HG02884 (cell line): ENCODE data around the gene KCNIP1.

Source experiments
- ATAC-seq: cut with Tn5 transposase; IDR thresholded peaks from one replicate; pipeline ENCODE4 v1.9.1; 2021; ENCODE audit warnings: mild to moderate bottlenecking, moderate library complexity; ENCODE audit not compliant: unreplicated experiment

KCNIP1 gene

GRCh38 chr5:170700503-170700902 is 196.7 kb downstream of the KCNIP1 start:
- no peak for ATAC-seq

- no peak for ATAC-seq
Measured at GRCh38 chr5:170701334-170701733, 197.5 kb downstream of the KCNIP1 start.

GRCh38 chr5:170704417-170705192 is 200.8 kb downstream of the KCNIP1 start:
- no peak for ATAC-seq

DNA sequence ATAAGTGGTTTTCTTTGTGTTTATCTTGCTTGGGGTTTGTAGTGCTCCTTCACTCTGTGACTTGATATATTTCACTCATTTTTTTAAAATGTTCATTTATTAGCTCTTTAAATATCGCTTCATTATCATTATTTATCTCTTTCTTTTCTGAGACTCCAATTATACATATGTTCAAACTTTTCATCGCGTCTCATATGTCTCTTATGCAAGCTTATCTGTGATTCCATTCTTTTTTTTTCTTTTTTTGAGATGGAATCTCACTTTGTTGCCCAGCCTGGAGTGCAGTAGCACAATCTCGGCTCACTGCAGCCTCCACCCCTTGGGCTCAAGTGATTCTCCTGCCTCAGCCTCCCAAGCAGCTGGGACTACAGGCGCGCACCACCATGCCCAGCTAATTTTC is 205.8 kb downstream of the KCNIP1 start:
- ATAC-seq = no peak

- ATAC-seq = no peak
Measured at GRCh38 chr5:170711300-170711699, 207.5 kb downstream of the KCNIP1 start.

DNA sequence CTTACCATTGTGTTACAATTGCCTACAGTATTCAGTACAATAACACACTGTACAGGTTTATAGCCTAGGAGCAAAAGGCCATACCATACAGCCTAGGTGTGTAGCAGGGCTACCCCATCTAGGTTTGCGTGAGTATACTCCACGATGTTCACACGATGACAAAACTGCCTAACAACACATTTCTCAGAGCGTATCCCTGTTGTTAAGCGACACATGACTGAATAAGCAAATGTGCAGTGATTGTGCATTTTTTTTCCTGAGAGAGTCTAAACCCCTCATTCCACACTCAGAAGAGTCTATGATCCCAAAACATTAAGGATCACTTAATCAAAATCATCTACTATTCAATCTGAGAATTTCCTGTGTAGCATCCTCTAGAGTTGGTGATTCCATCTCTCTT is 211.3 kb downstream of the KCNIP1 start:
- ATAC-seq = no peak

- ATAC-seq = no peak
Measured at GRCh38 chr5:170716396-170716795, 212.6 kb downstream of the KCNIP1 start.

DNA sequence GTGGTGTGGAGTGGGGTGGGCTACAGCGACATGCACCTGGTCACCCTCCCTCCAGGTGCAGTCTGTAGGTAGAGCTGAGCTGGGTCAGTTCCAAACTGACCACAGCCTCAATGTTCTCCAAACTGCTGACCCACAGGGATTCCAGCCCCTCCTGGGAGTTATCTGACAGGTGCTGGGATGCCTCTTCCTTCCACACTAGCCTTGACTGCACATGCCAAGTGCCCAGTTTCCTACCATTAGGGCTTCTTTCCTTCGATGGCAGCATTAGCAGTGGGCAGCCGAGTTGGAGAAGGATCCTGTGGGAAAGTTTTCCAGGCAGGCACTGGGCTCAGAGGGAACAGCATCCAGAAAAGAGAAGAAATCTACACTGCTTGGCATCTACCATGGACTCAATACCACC is 215.7 kb downstream of the KCNIP1 start:
- ATAC-seq = no peak

DNA sequence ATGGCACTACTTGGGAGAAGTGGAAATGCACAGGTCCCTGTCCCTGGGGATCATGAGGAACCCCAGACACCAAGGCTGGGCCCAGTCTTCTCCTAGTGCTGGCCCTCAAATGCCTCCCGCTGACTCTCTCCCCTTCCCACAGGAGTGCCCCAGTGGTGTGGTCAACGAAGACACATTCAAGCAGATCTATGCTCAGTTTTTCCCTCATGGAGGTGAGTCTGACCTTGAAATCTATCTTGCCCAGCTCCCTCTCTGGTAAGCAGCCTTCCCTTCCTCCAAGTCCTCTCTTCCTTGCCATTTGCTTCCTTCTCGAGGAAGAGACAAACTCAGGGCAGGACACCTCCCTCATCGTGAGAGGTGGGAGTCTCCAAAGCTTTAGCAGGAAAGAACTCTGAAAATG is 216.4 kb downstream of the KCNIP1 start:
- no peak for ATAC-seq

- ATAC-seq = no peak
Measured at GRCh38 chr5:170720984-170721383, 217.2 kb downstream of the KCNIP1 start.

DNA sequence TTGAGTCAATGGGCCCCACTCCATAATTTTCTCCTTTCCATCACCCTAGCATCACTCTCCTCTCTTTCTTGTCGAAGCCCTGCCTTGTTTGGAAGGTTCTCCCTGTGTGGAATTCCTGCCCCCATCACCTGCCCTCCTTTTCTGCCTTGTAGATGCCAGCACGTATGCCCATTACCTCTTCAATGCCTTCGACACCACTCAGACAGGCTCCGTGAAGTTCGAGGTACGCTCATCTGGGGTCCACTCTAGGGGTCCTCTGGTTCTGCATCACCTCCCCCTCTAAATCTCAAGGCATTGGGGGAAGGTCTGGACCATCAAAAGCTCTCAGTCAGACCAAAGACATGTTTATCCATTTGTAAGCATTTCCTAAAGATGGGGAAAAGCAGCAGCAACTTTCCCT is 217.9 kb downstream of the KCNIP1 start:
- no peak for ATAC-seq

- ATAC-seq = no peak
Measured at GRCh38 chr5:170722316-170722715, 218.5 kb downstream of the KCNIP1 start.

GRCh38 chr5:170731052-170731451 is 227.2 kb downstream of the KCNIP1 start:
- ATAC-seq = no peak

- no peak for ATAC-seq
Measured at GRCh38 chr5:170732685-170733084, 228.9 kb downstream of the KCNIP1 start.

GRCh38 chr5:170736966-170737365 is 233.1 kb downstream of the KCNIP1 start:
- ATAC-seq = no peak

DNA sequence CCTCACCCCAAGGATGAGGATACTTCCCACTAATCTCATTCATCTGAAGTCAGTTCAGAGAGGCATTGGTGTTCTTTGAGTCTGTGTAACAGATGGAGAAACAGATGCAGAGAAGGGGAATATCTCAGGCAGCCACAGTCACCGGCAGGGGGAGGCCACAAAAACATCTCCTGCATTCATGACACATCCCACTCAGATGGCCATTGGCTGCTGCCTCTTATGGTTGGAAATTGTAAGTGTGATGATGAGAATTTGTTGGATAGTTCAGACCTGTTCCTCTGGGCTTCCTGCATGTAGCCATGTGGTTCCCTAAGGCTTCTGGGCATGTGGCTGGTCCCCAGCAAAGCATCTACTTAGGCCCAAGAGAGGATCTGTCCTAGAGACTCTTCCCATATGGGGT is 233.8 kb downstream of the KCNIP1 start:
- no peak for ATAC-seq

GRCh38 chr5:170738840-170739239 is 235.0 kb downstream of the KCNIP1 start:
- ATAC-seq = no peak

- ATAC-seq = no peak
Measured at GRCh38 chr5:170739446-170739845, 235.6 kb downstream of the KCNIP1 start.

- no peak for ATAC-seq
Measured at GRCh38 chr5:170740551-170741205, 236.9 kb downstream of the KCNIP1 start.

GRCh38 chr5:170741801-170742200 is 238.0 kb downstream of the KCNIP1 start:
- ATAC-seq = no peak

- no peak for ATAC-seq
Measured at GRCh38 chr5:170743876-170744212, 240.0 kb downstream of the KCNIP1 start.

DNA sequence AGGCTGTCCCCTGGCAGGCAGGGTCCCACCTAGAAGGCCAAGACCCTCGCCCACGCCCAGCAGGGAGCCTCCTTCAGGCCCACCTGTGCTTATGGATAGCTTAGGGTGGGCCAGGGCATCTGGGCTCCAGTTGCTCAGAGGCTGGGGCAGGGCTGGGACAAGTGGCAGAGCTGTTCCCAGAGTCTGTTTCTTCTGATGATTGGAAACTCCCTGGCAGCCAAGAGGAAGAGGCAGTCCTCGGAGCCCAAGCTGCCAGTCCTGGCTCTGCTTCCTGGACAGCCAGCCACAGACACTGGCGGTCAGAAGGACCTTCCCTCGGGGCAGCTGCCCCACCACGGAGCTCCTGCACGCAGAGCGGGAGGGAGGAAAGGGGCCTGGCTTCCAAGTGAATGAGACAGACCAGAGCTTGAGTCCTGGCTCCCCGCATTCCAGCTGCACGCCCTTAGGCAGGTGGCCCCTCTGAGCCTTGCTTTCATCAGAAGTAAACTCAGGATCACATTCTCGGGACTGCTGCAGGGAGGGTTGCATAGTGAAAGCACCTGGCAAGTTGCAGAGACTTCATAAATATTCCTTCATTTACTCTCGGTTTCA is 241.8 kb downstream of the KCNIP1 start:
- ATAC-seq = no peak
